CD4-positive, CD25-positive, alpha-beta regulatory T cell (primary cell): ENCODE data around the gene MBD3L5. TPM values are rescaled to one million over a fixed set of nuclear protein-coding genes. Genes with fewer than 3 reads are reported as not detected.

Experiments used
- ATAC-seq, 2 donors: fragments of 150-1000 bp; cut with Tn5 transposase; one replicate each; pipeline ENCODE4 v1.10.0; 2021; ENCODE audit warnings: low read depth in 2 of 2, moderate number of reproducible peaks in 2 of 2, moderate library complexity in 1 of 2
- DNase-seq, 3 donors: peaks; one replicate each; pipeline versions ENCODE4 v3.0.0 to v3.0.0-alpha.2; 2012 to 2022; ENCODE audit warnings: mixed read lengths in 1 of 3
- H3K27ac ChIP-seq: one replicate; pipeline ENCODE4 v1.7.0; 2013; ENCODE audit warnings: mild to moderate bottlenecking, low read length; ENCODE audit not compliant: insufficient read depth, poor library complexity, severe bottlenecking
- H3K27me3 ChIP-seq: one replicate; pipeline ENCODE4 v1.7.0; 2013; ENCODE audit warnings: low read length; ENCODE audit not compliant: control insufficient read depth, insufficient read depth
- H3K36me3 ChIP-seq: one replicate; pipeline ENCODE4 v1.7.0; 2013; ENCODE audit warnings: mild to moderate bottlenecking, low read length, moderate library complexity; ENCODE audit not compliant: control insufficient read depth, insufficient read depth
- H3K4me1 ChIP-seq: 2 replicates; pipeline ENCODE4 v1.7.0; 2013; ENCODE audit warnings: mild to moderate bottlenecking, low read length; ENCODE audit not compliant: insufficient read depth, control insufficient read depth, poor library complexity, severe bottlenecking
- H3K4me3 ChIP-seq: one replicate; pipeline ENCODE4 v1.7.0; 2013; ENCODE audit warnings: low read depth, mild to moderate bottlenecking, low read length, moderate library complexity
- H3K9me3 ChIP-seq, 2 experiments: 1 replicate in 1 of 2; 2 replicates in 1 of 2; pipeline ENCODE4 v1.7.0; 2013; ENCODE audit warnings: low read length in 2 of 2, mild to moderate bottlenecking in 1 of 2, moderate library complexity in 1 of 2; ENCODE audit not compliant: control insufficient read depth in 2 of 2
- H3K27ac Mint-ChIP-seq, 3 donors: one replicate each; pipeline ENCODE4 v1.8.0; 2020 to 2022; ENCODE audit warnings: mild to moderate bottlenecking in 3 of 3, mixed read lengths in 3 of 3, moderate library complexity in 2 of 3
- H3K27me3 Mint-ChIP-seq: one replicate; pipeline ENCODE4 v1.8.0; 2022; ENCODE audit warnings: mild to moderate bottlenecking, mixed read lengths
- H3K36me3 Mint-ChIP-seq: one replicate; pipeline ENCODE4 v1.8.0; 2020; ENCODE audit warnings: mixed read lengths
- H3K4me1 Mint-ChIP-seq, 4 donors: one replicate each; pipeline ENCODE4 v1.8.0; 2020 to 2022; ENCODE audit warnings: mixed read lengths in 4 of 4, mild to moderate bottlenecking in 1 of 4
- H3K4me3 Mint-ChIP-seq, 4 donors: one replicate each; pipeline ENCODE4 v1.8.0; 2020 to 2022; ENCODE audit warnings: mild to moderate bottlenecking in 4 of 4, mixed read lengths in 4 of 4, moderate library complexity in 3 of 4
- H3K9me3 Mint-ChIP-seq, 7 donors: one replicate each; pipeline ENCODE4 v1.8.0; 2020 to 2022; ENCODE audit warnings: mixed read lengths in 7 of 7, mild to moderate bottlenecking in 3 of 7, moderate library complexity in 2 of 7
- polyA plus RNA-seq, 4 donors: library from polyadenylated mRNA; unstranded; fragments of 300-500 nt; fragmentation: Illumina TruSeq; gene quantifications; one replicate each; pipeline ENCODE4 v1.2.3, GENCODE V29; 2021
- total RNA-seq: library from RNA; stranded (reverse); gene quantifications from one replicate; pipeline ENCODE4 v1.2.3, GENCODE V29; 2022

Gene MBD3L5
- total and polyA plus RNA-seq, 5 donors from 2014 or later, result not detected

- H3K36me3 ChIP-seq, result no peaks in the 10 kb centered on the region
- Mint-ChIP-seq H3K9me3 (peaks cover 0 to 5% (median 2%) of the 10 kb centered on the region in 7 donors), H3K27me3 (peaks cover 5% of the 10 kb centered on the region), H3K36me3 (no peaks in the 10 kb centered on the region), H3K4me1 (peaks cover 0 to 6% (median 3%) of the 10 kb centered on the region in 4 donors), H3K4me3 (no peak overlapping the region), H3K27ac (no peak overlapping the region)
- H3K4me3 ChIP-seq, result no peak overlapping the region
- H3K4me1 ChIP-seq, result no peaks in the 10 kb centered on the region
- H3K27me3 ChIP-seq, result no peaks in the 10 kb centered on the region
- no peak overlapping the region for H3K27ac ChIP-seq
- no peaks in the 10 kb centered on the region for H3K9me3 ChIP-seq
- DNase-seq (no peak), ATAC-seq (no peak)
Measured at GRCh38 chr19:7000333-7000732, 30.0 kb upstream of the MBD3L5 start.

GRCh38 chr19:7000816-7001215, 29.6 kb upstream of the MBD3L5 start:
- Mint-ChIP-seq H3K36me3 (no peaks in the 10 kb centered on the region), H3K27ac (no peak overlapping the region), H3K9me3 (peaks cover 0 to 5% (median 0%) of the 10 kb centered on the region in 7 donors), H3K4me3 (no peak overlapping the region), H3K4me1 (peaks cover 0 to 6% (median 3%) of the 10 kb centered on the region in 4 donors), H3K27me3 (peaks cover 5% of the 10 kb centered on the region)
- Histone ChIP-seq H3K4me3 (no peak overlapping the region), H3K36me3 (no peaks in the 10 kb centered on the region), H3K4me1 (no peaks in the 10 kb centered on the region), H3K27me3 (no peaks in the 10 kb centered on the region), H3K27ac (no peak overlapping the region), H3K9me3 (no peaks in the 10 kb centered on the region)
- no peak for DNase-seq
- ATAC-seq, result no peak

GRCh38 chr19:7004313-7004931, 26.0 kb upstream of the MBD3L5 start:
- Mint-ChIP-seq H3K4me3 (no peak overlapping the region), H3K36me3 (no peaks in the 10 kb centered on the region), H3K27ac (no peak overlapping the region), H3K9me3 (peaks cover 0 to 2% (median 0%) of the 10 kb centered on the region in 7 donors), H3K27me3 (peaks cover 5% of the 10 kb centered on the region), H3K4me1 (peaks cover 8 to 19% (median 14%) of the 10 kb centered on the region in 4 donors)
- Histone ChIP-seq H3K36me3 (no peaks in the 10 kb centered on the region), H3K27me3 (no peaks in the 10 kb centered on the region), H3K4me3 (no peak overlapping the region), H3K27ac (no peak overlapping the region), H3K4me1 (peaks cover 6% of the 10 kb centered on the region), H3K9me3 (no peaks in the 10 kb centered on the region)
- DNase-seq, result peak in 1 of 3 donors; percentile 54
- no peak for ATAC-seq

DNA sequence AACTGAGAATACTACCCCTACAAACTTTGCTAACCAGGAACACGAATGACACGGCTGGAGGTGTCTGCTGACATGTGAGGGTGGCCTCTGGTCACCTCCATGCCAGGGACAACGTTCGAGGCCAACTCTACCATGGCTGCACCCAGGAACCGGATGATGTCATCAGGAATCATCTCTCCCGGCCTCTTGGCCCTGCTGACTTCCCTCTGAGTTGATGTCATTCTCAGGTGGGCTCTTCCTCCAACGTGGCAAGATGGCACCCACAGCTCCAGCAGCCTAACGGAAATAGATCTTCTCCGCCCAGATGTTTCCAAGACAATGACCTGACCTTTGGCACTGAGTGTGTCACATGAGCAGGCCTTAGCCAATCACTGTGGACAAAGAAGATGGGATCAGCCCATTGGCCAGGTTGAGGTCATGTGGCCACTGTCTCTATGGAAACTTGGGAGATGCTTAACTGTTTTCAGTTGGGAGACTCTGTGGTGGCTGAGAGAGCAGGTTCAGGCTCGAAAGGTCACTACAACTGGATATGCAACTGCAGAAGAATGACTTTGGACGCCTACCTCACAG, 24.2 kb upstream of the MBD3L5 start:
- H3K4me3 ChIP-seq, result no peak overlapping the region
- no peaks in the 10 kb centered on the region for H3K36me3 ChIP-seq
- DNase-seq (no peak), ATAC-seq (no peak)
- no peaks in the 10 kb centered on the region for H3K27me3 ChIP-seq
- no peak overlapping the region for H3K4me3 Mint-ChIP-seq
- H3K4me1 Mint-ChIP-seq, result peaks cover 8 to 29% (median 14%) of the 10 kb centered on the region in 4 donors
- H3K27ac Mint-ChIP-seq, result no peak overlapping the region
- H3K27ac ChIP-seq, result no peak overlapping the region
- no peaks in the 10 kb centered on the region for H3K9me3 ChIP-seq
- H3K27me3 Mint-ChIP-seq, result peaks cover 5% of the 10 kb centered on the region
- no peaks in the 10 kb centered on the region for H3K36me3 Mint-ChIP-seq
- H3K9me3 Mint-ChIP-seq, result peaks cover 0 to 2% (median 0%) of the 10 kb centered on the region in 7 donors
- peaks cover 6% of the 10 kb centered on the region for H3K4me1 ChIP-seq

GRCh38 chr19:7007859-7008258, 22.5 kb upstream of the MBD3L5 start:
- peaks cover 9% of the 10 kb centered on the region for H3K27me3 Mint-ChIP-seq
- peaks cover 7 to 29% (median 13%) of the 10 kb centered on the region in 4 donors for H3K4me1 Mint-ChIP-seq
- no peak for DNase-seq
- Histone ChIP-seq H3K36me3 (no peaks in the 10 kb centered on the region), H3K27me3 (no peaks in the 10 kb centered on the region), H3K9me3 (no peaks in the 10 kb centered on the region), H3K27ac (no peak overlapping the region), H3K4me1 (peaks cover 6% of the 10 kb centered on the region), H3K4me3 (no peak overlapping the region)
- peaks cover 0 to 2% (median 0%) of the 10 kb centered on the region in 7 donors for H3K9me3 Mint-ChIP-seq
- no peaks in the 10 kb centered on the region for H3K36me3 Mint-ChIP-seq
- H3K4me3 Mint-ChIP-seq, result no peak overlapping the region
- no peak for ATAC-seq
- peak overlapping the region in 1 of 3 donors; percentile 6 for H3K27ac Mint-ChIP-seq

GRCh38 chr19:7010722-7011593, 19.4 kb upstream of the MBD3L5 start:
- Mint-ChIP-seq H3K27ac (no peak overlapping the region), H3K9me3 (no peaks in the 10 kb centered on the region), H3K36me3 (no peaks in the 10 kb centered on the region)

DNA sequence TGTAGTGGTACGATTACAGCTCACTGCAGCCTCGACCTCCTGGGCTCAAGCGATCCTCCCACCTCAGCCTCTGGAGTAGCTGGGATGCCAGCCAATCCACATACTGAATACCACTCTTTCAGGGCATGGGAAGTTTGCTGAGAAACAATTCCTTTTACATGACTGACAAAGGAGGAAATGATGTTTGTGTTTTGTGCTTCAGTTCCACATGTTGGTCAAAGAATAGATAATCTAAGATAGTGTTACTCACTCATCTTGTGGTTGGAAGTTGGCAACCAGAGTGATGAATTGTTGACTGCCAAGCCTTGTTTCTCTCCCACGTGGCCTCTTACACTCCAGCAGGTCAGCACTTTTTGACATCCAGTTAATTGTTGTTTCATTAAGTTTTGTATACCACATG, 16.7 kb upstream of the MBD3L5 start:
- Mint-ChIP-seq H3K27me3 (peaks cover 23% of the 10 kb centered on the region), H3K9me3 (no peaks in the 10 kb centered on the region), H3K4me1 (peaks cover 4 to 18% (median 7%) of the 10 kb centered on the region in 4 donors), H3K27ac (no peak overlapping the region), H3K36me3 (no peaks in the 10 kb centered on the region), H3K4me3 (no peak overlapping the region)
- ATAC-seq (peak in 1 of 2 donors; percentile 48), DNase-seq (no peak)
- no peak overlapping the region for H3K4me3 ChIP-seq
- H3K36me3 ChIP-seq, result no peaks in the 10 kb centered on the region
- peaks cover 6% of the 10 kb centered on the region for H3K4me1 ChIP-seq
- no peaks in the 10 kb centered on the region for H3K9me3 ChIP-seq
- H3K27ac ChIP-seq, result no peak overlapping the region
- no peaks in the 10 kb centered on the region for H3K27me3 ChIP-seq

More at GRCh38 chr19:7010722-7011593, 19.4 kb upstream of the MBD3L5 start:
- H3K27me3 ChIP-seq, result no peaks in the 10 kb centered on the region
- H3K27me3 Mint-ChIP-seq, result peaks cover 16% of the 10 kb centered on the region
- H3K4me1 Mint-ChIP-seq, result peaks cover 4 to 29% (median 10%) of the 10 kb centered on the region in 4 donors
- DNase-seq (no peak), ATAC-seq (no peak)
- peaks cover 6% of the 10 kb centered on the region for H3K4me1 ChIP-seq
- H3K4me3 ChIP-seq, result no peak overlapping the region
- no peak overlapping the region for H3K4me3 Mint-ChIP-seq
- H3K27ac ChIP-seq, result no peak overlapping the region
- H3K9me3 ChIP-seq, result no peaks in the 10 kb centered on the region
- H3K36me3 ChIP-seq, result no peaks in the 10 kb centered on the region
